ENCODE data around the gene APAF1.
A peak's percentile ranks its signal among the peaks of the same experiment; 100 is the strongest.

The APAF1 gene

GRCh38 chr12:98674841-98675240 lies 29.8 kb downstream of the APAF1 start:
- DNase-seq = no peak

GRCh38 chr12:98678236-98678945 lies 33.3 kb downstream of the APAF1 start:
- no peak for DNase-seq

GRCh38 chr12:98678946-98679610 lies 34.0 kb downstream of the APAF1 start:
- peak; percentile 27 for DNase-seq

GRCh38 chr12:98679611-98680005 lies 34.5 kb downstream of the APAF1 start:
- no peak for DNase-seq

GRCh38 chr12:98684199-98684598 lies 39.1 kb downstream of the APAF1 start:
- no peak for DNase-seq

- DNase-seq = no peak
Measured at GRCh38 chr12:98686603-98687002, 41.5 kb downstream of the APAF1 start.

GRCh38 chr12:98691351-98691750 lies 46.3 kb downstream of the APAF1 start:
- no peak for DNase-seq

- DNase-seq = no peak
Measured at GRCh38 chr12:98696036-98696646, 51.1 kb downstream of the APAF1 start.

GRCh38 chr12:98697209-98697608 lies 52.1 kb downstream of the APAF1 start:
- no peak for DNase-seq

- DNase-seq = peak; percentile 60
Measured at GRCh38 chr12:98698603-98699463, 53.7 kb downstream of the APAF1 start.

- no peak for DNase-seq
Measured at GRCh38 chr12:98699586-98699985, 54.5 kb downstream of the APAF1 start.

- DNase-seq = no peak
Measured at GRCh38 chr12:98701166-98701565, 56.1 kb downstream of the APAF1 start.

- DNase-seq = no peak
Measured at GRCh38 chr12:98709022-98709421, 63.9 kb downstream of the APAF1 start.

- no peak for DNase-seq
Measured at GRCh38 chr12:98714426-98714825, 69.3 kb downstream of the APAF1 start.

- no peak for DNase-seq
Measured at GRCh38 chr12:98719515-98720504, 74.7 kb downstream of the APAF1 start.

GRCh38 chr12:98721204-98721702 lies 76.2 kb downstream of the APAF1 start:
- DNase-seq = no peak

- DNase-seq = no peak
Measured at GRCh38 chr12:98724384-98725155, 79.5 kb downstream of the APAF1 start.

- peak; percentile 23 for DNase-seq
Measured at GRCh38 chr12:98725476-98726247, 80.6 kb downstream of the APAF1 start.

- DNase-seq = no peak
Measured at GRCh38 chr12:98727196-98727595, 82.1 kb downstream of the APAF1 start.

GRCh38 chr12:98730412-98730811 lies 85.3 kb downstream of the APAF1 start:
- DNase-seq = no peak

Measured in NCI-H510A treated with DMSO at 0.1 percent for 48 hours (cell line).